GM15510 (cell line): ENCODE results near the gene CREBL2.

Experiments used
- POLR2A ChIP-seq: IDR thresholded peaks from 3 replicates; pipeline ENCODE4 v1.6.1; 2011; ENCODE audit warnings: borderline replicate concordance; ENCODE audit not compliant: insufficient read length; ENCODE audit errors: extremely low read depth

Gene CREBL2

GRCh38 chr12:12587878-12588277, 23.8 kb upstream of the CREBL2 start:
- TF ChIP-seq POLR2A = no peak

GRCh38 chr12:12590961-12591360, 20.7 kb upstream of the CREBL2 start:
- TF ChIP-seq POLR2A = no peak

DNA sequence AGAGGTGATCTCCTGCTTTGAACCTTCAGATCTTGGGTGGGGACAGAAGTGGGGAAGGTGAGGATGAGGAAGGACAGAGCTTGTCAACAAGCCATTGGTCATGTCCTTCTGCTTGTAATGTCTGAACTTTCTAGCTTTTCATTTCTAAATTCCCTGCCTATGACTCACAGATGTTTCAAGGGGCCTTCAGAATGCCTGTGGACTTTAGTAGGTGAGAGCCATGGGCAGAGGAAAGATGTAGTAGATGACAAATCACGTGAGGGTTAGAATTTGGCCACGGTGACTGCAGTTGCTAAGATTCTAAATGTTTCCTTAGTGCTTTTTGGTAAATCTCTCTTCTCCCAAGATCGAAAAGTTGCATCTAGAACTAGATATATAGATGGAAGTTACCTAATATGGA, 18.7 kb upstream of the CREBL2 start:
- TF ChIP-seq POLR2A = no peak

- TF ChIP-seq POLR2A = no peak
Observed at GRCh38 chr12:12598864-12599263, 12.8 kb upstream of the CREBL2 start.

DNA sequence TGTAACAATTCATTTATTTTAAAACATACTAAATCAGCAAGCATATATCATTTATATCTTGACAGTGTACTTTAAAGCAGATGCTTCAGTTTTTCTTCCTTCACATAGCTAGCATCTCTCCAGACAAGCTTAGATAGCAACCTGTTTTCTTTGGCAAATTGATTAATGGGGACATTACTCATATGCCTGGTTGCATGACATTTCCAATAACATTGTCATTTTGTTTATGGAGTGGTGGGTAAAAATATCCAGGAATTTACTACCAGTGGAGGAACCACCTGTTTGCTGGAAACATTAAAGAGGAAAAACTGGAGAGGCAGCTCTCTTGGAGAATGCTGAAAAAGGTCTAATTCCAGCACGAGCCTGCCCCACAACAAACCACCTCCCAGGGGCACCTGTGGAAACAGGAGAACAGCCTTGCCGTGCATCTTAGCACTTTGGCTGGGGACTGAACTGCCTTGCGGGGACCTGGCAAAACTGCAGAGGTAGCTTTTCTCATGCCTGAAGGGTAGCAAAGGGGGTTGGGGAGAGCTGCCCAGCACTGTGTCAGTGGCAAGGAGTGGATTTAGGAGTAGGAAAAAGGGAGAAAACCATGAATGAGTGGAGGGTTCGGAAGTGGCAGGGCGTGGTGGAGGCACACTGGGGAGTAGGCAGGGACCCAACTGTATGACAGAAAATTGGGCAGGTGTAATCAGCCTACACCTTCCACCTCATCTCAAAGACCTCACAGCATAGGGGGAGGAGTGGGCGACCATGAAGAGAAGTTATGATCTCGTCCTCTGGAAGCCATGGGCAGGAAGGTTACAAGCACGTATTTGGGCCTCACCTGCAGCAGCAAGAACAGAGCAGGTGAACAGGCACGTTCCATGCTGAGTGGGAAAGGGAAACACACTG, 11.7 kb upstream of the CREBL2 start:
- no peak for TF ChIP-seq POLR2A

DNA sequence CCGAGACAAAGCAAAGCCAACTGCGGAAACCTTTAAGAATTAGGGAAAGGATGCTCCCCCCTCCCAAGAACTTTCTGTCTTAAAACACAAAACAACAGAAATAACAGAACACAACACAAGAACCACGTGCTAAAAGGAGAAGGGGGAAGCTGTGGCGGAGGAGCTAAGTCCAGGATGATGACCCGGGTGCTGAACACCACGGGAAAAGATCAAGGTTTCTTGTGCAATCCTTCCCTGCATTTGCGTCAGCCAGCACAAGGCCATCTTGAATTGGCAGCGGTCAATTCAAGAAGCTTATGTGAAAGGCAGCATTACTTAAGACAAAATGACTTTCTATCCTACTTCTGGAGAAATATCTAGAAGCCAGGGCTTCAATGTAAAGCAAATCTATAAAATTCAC, 11.0 kb upstream of the CREBL2 start:
- TF ChIP-seq POLR2A = no peak

DNA sequence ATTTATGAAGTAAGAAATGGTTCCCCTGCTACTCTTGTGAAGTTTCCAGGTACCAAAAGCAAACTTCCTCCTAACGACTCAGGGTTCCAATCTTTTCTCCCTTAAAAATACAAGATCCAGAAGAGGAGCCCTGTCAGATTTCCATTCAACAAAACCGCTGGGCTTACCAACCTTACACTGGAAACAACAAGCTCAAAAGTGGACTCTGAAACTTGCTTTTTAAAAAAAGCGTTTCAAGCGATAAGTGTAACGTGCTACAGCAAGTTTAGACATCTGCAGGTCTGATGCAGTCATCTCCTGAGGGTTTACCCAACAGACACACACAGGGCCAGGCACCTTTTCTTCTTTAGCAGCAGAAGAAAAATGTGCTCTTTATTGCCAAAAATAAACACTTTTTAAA, 6.9 kb upstream of the CREBL2 start:
- TF ChIP-seq POLR2A = no peak

- TF ChIP-seq POLR2A = no peak
Observed at GRCh38 chr12:12606781-12607589, 4.7 kb upstream of the CREBL2 start.

GRCh38 chr12:12608557-12608957, 3.1 kb upstream of the CREBL2 start:
- TF ChIP-seq POLR2A = no peak

- no peak for TF ChIP-seq POLR2A
Observed at GRCh38 chr12:12609692-12610091, 2.0 kb upstream of the CREBL2 start.

DNA sequence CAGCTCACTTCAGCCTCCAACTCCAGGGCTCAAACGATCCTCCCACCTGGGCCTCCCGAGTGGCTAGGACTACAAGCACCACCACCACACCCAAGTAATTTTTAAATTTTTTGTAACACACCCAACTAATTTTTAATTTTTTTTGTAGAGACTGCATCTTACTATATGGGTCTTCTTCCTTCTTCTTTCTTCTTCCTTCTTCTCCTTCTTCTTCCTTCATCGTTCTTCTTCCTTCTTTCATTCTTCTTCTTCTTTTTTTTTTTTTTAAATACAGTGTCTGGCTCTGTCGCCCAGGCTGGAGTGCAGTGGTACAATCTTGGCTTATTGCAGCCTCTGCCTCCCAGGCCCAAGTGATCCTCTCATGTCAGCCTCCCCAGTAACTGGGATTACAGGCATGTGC, 965 bp upstream of the CREBL2 start:
- no peak for TF ChIP-seq POLR2A

DNA sequence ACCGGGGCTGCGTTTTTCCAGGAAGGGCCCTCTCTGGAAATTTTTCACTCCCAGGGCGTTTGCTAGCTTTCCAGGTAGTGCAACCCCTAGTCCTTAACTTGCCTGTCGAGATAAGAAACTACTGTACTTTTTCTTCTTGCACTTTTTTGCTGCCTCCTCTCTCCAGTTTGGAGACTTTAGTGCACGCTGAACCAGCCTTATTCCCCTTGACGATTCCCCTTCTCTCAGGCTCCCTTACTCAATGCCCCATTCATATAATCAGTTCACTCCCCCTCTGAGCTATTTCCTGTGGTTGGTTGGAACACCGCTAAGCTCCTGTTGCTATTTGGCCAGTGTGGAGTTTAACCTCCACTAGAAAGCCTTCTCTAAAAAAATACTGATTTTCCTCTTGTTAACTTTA, 682 bp downstream of the CREBL2 start:
- TF ChIP-seq POLR2A = no peak

DNA sequence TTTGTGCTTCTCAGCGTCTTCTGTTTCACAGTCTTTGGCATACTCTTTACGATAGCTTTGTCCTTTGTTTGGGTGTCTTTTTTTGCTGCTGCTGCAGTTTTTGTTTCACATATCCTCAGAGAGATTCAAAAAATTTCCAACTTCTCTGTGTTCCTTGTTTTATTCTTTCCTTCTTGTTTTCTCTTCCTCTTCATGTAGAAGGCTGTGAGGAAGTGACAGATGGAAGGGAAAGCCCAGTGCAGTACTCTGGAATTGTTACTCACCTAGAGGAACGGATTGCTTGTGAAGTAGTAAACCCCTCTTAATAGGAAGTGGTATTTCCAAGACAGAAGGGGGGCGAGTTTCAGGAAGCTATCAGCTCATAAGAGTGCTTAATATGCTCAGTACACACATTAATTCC, 1.7 kb downstream of the CREBL2 start:
- TF ChIP-seq POLR2A = no peak

- TF ChIP-seq POLR2A = no peak
Observed at GRCh38 chr12:12614342-12614741, 2.7 kb downstream of the CREBL2 start.

GRCh38 chr12:12616512-12617310, 5.0 kb downstream of the CREBL2 start:
- TF ChIP-seq POLR2A = no peak
